ENCODE measurements around the gene LRRC74B.

Gene LRRC74B

DNA sequence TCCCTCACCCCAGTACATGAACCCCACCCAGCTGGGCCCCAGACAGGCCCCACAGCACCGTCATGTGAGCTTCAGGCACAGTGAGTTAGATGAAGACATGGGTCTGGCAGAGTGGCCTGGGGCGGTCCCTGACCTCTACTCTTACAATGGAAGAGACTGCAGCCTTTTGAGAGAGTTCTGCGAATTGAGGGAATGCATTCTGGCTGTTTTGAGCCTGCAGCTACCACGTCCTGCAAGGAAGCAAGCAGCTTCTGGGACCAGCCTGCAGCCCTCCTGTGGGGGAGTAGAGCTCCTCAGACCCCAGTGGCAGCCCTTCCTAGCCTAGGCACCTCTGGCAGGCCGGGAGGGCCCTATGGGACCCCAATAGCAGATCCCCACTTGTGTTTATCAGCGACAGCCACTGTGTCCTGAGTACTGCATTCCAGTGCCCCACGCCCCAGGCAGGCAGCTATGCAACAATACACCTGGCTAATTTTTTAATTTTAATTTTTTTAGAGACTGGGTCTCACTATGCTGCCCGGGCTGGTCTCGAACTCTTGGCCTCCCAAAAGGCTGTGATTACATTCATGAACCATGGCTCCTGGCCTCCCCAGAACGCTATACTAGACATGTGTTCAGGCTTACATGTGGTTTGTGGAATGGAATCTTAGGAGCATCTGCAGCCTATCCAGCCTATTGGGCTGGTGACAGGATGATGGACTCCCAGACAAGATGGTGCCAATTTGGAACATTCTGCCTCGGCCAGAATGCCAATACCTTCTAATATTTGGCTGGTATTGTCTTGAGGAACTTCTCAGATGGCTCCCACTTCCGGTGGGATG, 12.7 kb upstream of the LRRC74B start:
- H3K4me3 ChIP-seq (ENCODE audit: low read length in 2 of 2), result peak overlapping the region in 1 of 2 donors; percentile 68

DNA sequence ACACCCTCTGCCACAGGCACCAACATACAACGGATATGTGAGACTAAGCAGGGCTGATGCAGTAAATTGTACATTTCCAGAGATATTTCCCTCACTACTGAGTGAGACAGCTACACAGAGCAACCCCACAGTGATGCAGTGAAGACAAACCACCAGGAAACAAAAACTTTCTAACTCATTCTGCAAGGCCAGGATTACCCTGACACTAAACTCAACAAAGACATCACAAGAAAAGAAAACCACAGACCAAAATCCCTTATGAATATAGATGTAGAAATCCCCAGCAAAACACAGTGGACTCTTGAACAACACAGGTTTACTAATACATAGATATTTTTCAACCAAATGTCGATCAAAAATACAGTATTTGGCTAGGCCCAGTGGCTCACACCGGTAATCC, 11.9 kb upstream of the LRRC74B start:
- Histone ChIP-seq H2BK5ac (ENCODE audit: low read length) (no peak overlapping the region), H2AFZ (ENCODE audit: low read length) (no peak overlapping the region), H3K27me3 (ENCODE audit: control insufficient read depth in 3 of 3, insufficient read depth in 3 of 3, low read depth in 1 of 3, low read length in 3 of 3) (peaks cover 0 to 51% (median 18%) of the 10 kb centered on the region in 3 experiments), H3K4ac (ENCODE audit: low read length) (no peak overlapping the region), H2BK12ac (ENCODE audit: low read length) (no peak overlapping the region), H3K4me3 (ENCODE audit: low read length in 2 of 2) (no peak overlapping the region), H2BK120ac (ENCODE audit: low read depth, low read length) (no peak overlapping the region), H3K18ac (ENCODE audit: low read length) (no peak overlapping the region), H3K27ac (replicated peaks; ENCODE audit: low read length) (no peak overlapping the region), H3K79me1 (ENCODE audit: low read depth, low read length) (peaks cover 1% of the 10 kb centered on the region), H3K23ac (ENCODE audit: low read depth, low read length, poor library complexity) (no peak overlapping the region), H2BK15ac (ENCODE audit: low read length) (no peak overlapping the region), H3K9me3 (replicated peaks in 1 of 2; ENCODE audit: control insufficient read depth in 2 of 2, insufficient read depth in 1 of 2, low read depth in 1 of 2, low read length in 2 of 2) (peaks cover 0 to 2% of the 10 kb centered on the region in 2 donors), H3K14ac (ENCODE audit: low read length) (no peak overlapping the region), H3K4me1 (ENCODE audit: control insufficient read depth in 2 of 2, insufficient read depth in 1 of 2, low read depth in 1 of 2, low read length in 2 of 2) (peaks cover 6 to 18% of the 10 kb centered on the region in 2 donors), H3K4me2 (ENCODE audit: insufficient read depth, low read length, poor library complexity, severe bottlenecking) (no peak overlapping the region), H3K36me3 (replicated peaks in 1 of 2; ENCODE audit: control insufficient read depth in 2 of 2, insufficient read depth in 2 of 2, low read length in 2 of 2) (no peaks in the 10 kb centered on the region), H4K91ac (ENCODE audit: low read depth, low read length, poor library complexity) (no peak overlapping the region), H4K8ac (ENCODE audit: low read depth, low read length) (no peak overlapping the region), H3K9ac (ENCODE audit: low read depth, low read length, poor library complexity) (no peak overlapping the region), H2AK5ac (ENCODE audit: low read depth, low read length) (no peak overlapping the region)
- DNase-seq (ENCODE audit: low spot score), result no peak
- no CpG with 5 or more reads among the region's 3 CpGs for WGBS, 2 donors (ENCODE audit: extremely low coverage in 2 of 2, insufficient read length in 2 of 2, insufficient replicate concordance in 1 of 2)

More for the DNA sequence above, 12.7 kb upstream of the LRRC74B start:
- Histone ChIP-seq H2AFZ (ENCODE audit: low read length) (peak overlapping the region; percentile 87), H3K36me3 (replicated peaks in 1 of 2; ENCODE audit: control insufficient read depth in 2 of 2, insufficient read depth in 2 of 2, low read length in 2 of 2) (no peaks in the 10 kb centered on the region), H4K91ac (ENCODE audit: low read depth, low read length, poor library complexity) (no peak overlapping the region), H3K18ac (ENCODE audit: low read length) (peak overlapping the region; percentile 96), H3K27ac (replicated peaks; ENCODE audit: low read length) (no peak overlapping the region), H2BK120ac (ENCODE audit: low read depth, low read length) (no peak overlapping the region), H3K9me3 (replicated peaks in 1 of 2; ENCODE audit: control insufficient read depth in 2 of 2, insufficient read depth in 1 of 2, low read depth in 1 of 2, low read length in 2 of 2) (peaks cover 0 to 2% of the 10 kb centered on the region in 2 donors), H3K23ac (ENCODE audit: low read depth, low read length, poor library complexity) (peak overlapping the region; percentile 89), H2BK5ac (ENCODE audit: low read length) (peak overlapping the region; percentile 61), H3K4me1 (ENCODE audit: control insufficient read depth in 2 of 2, insufficient read depth in 1 of 2, low read depth in 1 of 2, low read length in 2 of 2) (peaks cover 6 to 18% of the 10 kb centered on the region in 2 donors), H4K8ac (ENCODE audit: low read depth, low read length) (no peak overlapping the region), H3K9ac (ENCODE audit: low read depth, low read length, poor library complexity) (no peak overlapping the region), H3K14ac (ENCODE audit: low read length) (no peak overlapping the region), H3K4me2 (ENCODE audit: insufficient read depth, low read length, poor library complexity, severe bottlenecking) (peak overlapping the region; percentile 79), H2AK5ac (ENCODE audit: low read depth, low read length) (no peak overlapping the region), H2BK12ac (ENCODE audit: low read length) (no peak overlapping the region), H3K4ac (ENCODE audit: low read length) (no peak overlapping the region), H3K79me1 (ENCODE audit: low read depth, low read length) (peaks cover 1% of the 10 kb centered on the region), H2BK15ac (ENCODE audit: low read length) (no peak overlapping the region), H3K27me3 (ENCODE audit: control insufficient read depth in 3 of 3, insufficient read depth in 3 of 3, low read depth in 1 of 3, low read length in 3 of 3) (peaks cover 0 to 52% (median 18%) of the 10 kb centered on the region in 3 experiments)
- WGBS, 2 donors (ENCODE audit: extremely low coverage in 2 of 2, insufficient read length in 2 of 2, insufficient replicate concordance in 1 of 2), result no CpG with 5 or more reads among the region's 12 CpGs
- peak; percentile 26 for DNase-seq (ENCODE audit: low spot score)

DNA sequence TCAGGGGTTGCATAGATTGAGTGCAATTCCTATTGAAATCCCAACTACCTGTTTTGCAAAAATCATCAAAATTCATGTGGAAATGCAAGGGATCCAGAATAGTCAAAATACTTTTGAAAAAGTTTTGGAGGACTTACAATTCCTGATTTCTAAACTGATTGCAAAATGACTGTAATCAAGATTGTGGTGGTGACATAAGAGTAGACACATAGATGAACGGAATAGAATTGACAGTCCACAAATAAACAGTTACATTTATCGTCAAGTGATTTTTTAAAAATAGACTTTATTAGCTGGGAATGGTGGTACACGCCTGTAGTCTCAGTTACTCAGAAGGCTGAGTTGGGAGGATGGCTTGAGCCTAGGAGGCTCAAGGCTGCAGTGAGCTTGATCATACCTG, 10.8 kb upstream of the LRRC74B start:
- WGBS, 2 donors (ENCODE audit: extremely low coverage in 2 of 2, insufficient read length in 2 of 2, insufficient replicate concordance in 1 of 2), result no CpG with 5 or more reads among the region's 3 CpGs
- peaks cover 4 to 12% of the 10 kb centered on the region in 2 donors for H3K4me1 ChIP-seq (ENCODE audit: control insufficient read depth in 2 of 2, insufficient read depth in 1 of 2, low read depth in 1 of 2, low read length in 2 of 2)
- no peak overlapping the region for H3K23ac ChIP-seq (ENCODE audit: low read depth, low read length, poor library complexity)
- no peaks in the 10 kb centered on the region for H3K79me1 ChIP-seq (ENCODE audit: low read depth, low read length)
- no peak overlapping the region for H2BK5ac ChIP-seq (ENCODE audit: low read length)
- no peak for DNase-seq (ENCODE audit: low spot score)
- H3K36me3 ChIP-seq (replicated peaks in 1 of 2; ENCODE audit: control insufficient read depth in 2 of 2, insufficient read depth in 2 of 2, low read length in 2 of 2), result no peaks in the 10 kb centered on the region
- no peak overlapping the region for H2AK5ac ChIP-seq (ENCODE audit: low read depth, low read length)
- no peak overlapping the region for H3K27ac ChIP-seq (replicated peaks; ENCODE audit: low read length)
- H2BK12ac ChIP-seq (ENCODE audit: low read length), result no peak overlapping the region
- H2AFZ ChIP-seq (ENCODE audit: low read length), result no peak overlapping the region
- no peak overlapping the region for H3K18ac ChIP-seq (ENCODE audit: low read length)
- no peak overlapping the region for H3K4me2 ChIP-seq (ENCODE audit: insufficient read depth, low read length, poor library complexity, severe bottlenecking)
- H2BK15ac ChIP-seq (ENCODE audit: low read length), result no peak overlapping the region
- H3K4me3 ChIP-seq (ENCODE audit: low read length in 2 of 2), result no peak overlapping the region
- no peak overlapping the region for H4K8ac ChIP-seq (ENCODE audit: low read depth, low read length)
- peaks cover 0 to 2% of the 10 kb centered on the region in 2 donors for H3K9me3 ChIP-seq (replicated peaks in 1 of 2; ENCODE audit: control insufficient read depth in 2 of 2, insufficient read depth in 1 of 2, low read depth in 1 of 2, low read length in 2 of 2)
- H2BK120ac ChIP-seq (ENCODE audit: low read depth, low read length), result no peak overlapping the region
- no peak overlapping the region for H3K4ac ChIP-seq (ENCODE audit: low read length)
- no peak overlapping the region for H4K91ac ChIP-seq (ENCODE audit: low read depth, low read length, poor library complexity)
- H3K27me3 ChIP-seq (ENCODE audit: control insufficient read depth in 3 of 3, insufficient read depth in 3 of 3, low read depth in 1 of 3, low read length in 3 of 3), result peaks cover 0 to 41% (median 18%) of the 10 kb centered on the region in 3 experiments
- H3K14ac ChIP-seq (ENCODE audit: low read length), result no peak overlapping the region
- no peak overlapping the region for H3K9ac ChIP-seq (ENCODE audit: low read depth, low read length, poor library complexity)

DNA sequence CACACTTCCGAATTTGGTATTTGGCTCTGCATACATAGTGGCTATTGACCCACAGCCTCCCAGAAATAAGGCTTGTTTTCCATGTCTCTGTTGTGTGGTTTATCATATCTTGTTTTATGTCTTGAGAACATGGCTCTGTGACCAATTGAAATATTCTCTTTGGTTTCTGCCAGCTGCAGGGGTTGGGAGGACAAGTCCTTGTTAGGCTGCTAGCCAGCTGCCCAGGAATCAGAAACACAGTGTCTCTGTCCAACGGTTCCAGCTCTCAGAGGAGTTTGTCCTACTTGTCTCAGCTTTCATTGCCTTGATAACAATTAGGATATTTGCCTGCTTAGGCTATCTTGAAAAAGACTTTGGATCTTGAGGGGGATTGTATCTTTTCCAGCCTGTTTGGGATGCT, 7.3 kb upstream of the LRRC74B start:
- Histone ChIP-seq H4K8ac (ENCODE audit: low read depth, low read length) (no peak overlapping the region), H3K9ac (ENCODE audit: low read depth, low read length, poor library complexity) (no peak overlapping the region), H3K18ac (ENCODE audit: low read length) (no peak overlapping the region), H2AK5ac (ENCODE audit: low read depth, low read length) (no peak overlapping the region), H3K4me2 (ENCODE audit: insufficient read depth, low read length, poor library complexity, severe bottlenecking) (no peak overlapping the region), H2BK120ac (ENCODE audit: low read depth, low read length) (no peak overlapping the region), H3K79me1 (ENCODE audit: low read depth, low read length) (no peaks in the 10 kb centered on the region), H2BK5ac (ENCODE audit: low read length) (no peak overlapping the region), H3K27me3 (ENCODE audit: control insufficient read depth in 3 of 3, insufficient read depth in 3 of 3, low read depth in 1 of 3, low read length in 3 of 3) (peaks cover 0 to 23% (median 0%) of the 10 kb centered on the region in 3 experiments), H2BK15ac (ENCODE audit: low read length) (no peak overlapping the region), H3K9me3 (replicated peaks in 1 of 2; ENCODE audit: control insufficient read depth in 2 of 2, insufficient read depth in 1 of 2, low read depth in 1 of 2, low read length in 2 of 2) (no peaks in the 10 kb centered on the region), H2AFZ (ENCODE audit: low read length) (no peak overlapping the region), H3K14ac (ENCODE audit: low read length) (no peak overlapping the region), H3K4ac (ENCODE audit: low read length) (no peak overlapping the region), H3K36me3 (replicated peaks in 1 of 2; ENCODE audit: control insufficient read depth in 2 of 2, insufficient read depth in 2 of 2, low read length in 2 of 2) (no peaks in the 10 kb centered on the region), H2BK12ac (ENCODE audit: low read length) (no peak overlapping the region), H3K4me3 (ENCODE audit: low read length in 2 of 2) (no peak overlapping the region), H3K23ac (ENCODE audit: low read depth, low read length, poor library complexity) (no peak overlapping the region), H3K4me1 (ENCODE audit: control insufficient read depth in 2 of 2, insufficient read depth in 1 of 2, low read depth in 1 of 2, low read length in 2 of 2) (no peaks in the 10 kb centered on the region), H3K27ac (replicated peaks; ENCODE audit: low read length) (no peak overlapping the region), H4K91ac (ENCODE audit: low read depth, low read length, poor library complexity) (no peak overlapping the region)
- no CpG with 5 or more reads among the region's 2 CpGs for WGBS, 2 donors (ENCODE audit: extremely low coverage in 2 of 2, insufficient read length in 2 of 2, insufficient replicate concordance in 1 of 2)
- DNase-seq (ENCODE audit: low spot score), result no peak

Data from neuronal stem cell (in vitro differentiated cells).